OCI-LY3 (cell line): ENCODE data around the gene PDE7B.

ENCODE experiments used
- CTCF ChIP-seq: fragments of 200-600, 300-600 bp; sonication (generic); IDR thresholded peaks from 2 replicates; pipeline ENCODE4 v1.5.1; 2014; ENCODE audit warnings: antibody characterized with exemption, low read length, low read depth
- EZH2phosphoT487 ChIP-seq: fragments of 200-600 bp; shearing (Covaris generic); IDR thresholded peaks from 2 replicates; pipeline ENCODE4 v1.6.1; 2018; ENCODE audit warnings: antibody characterized with exemption, mixed run types, low read depth

- TF ChIP-seq CTCF (no peak), EZH2phosphoT487 (no peak)
Measured at GRCh38 chr6:135852746-135853145, 1.2 kb downstream of the PDE7B start.
